Esophagus muscularis mucosa (tissue), 4 donors: ENCODE results near the gene ZFP64. TPM values are rescaled to one million over a fixed set of nuclear protein-coding genes. Genes with fewer than 3 reads are reported as not detected.
"Not testable (repeated sequence)": the region's sequence is repeated elsewhere in the genome, so short reads cannot be mapped to it uniquely, and the experiment has no call there.

Source experiments
- DNase-seq: peaks from one replicate; pipeline ENCODE4 v3.0.0-alpha.2; 2017; ENCODE audit errors: extremely low spot score
- H3K27ac ChIP-seq, 4 donors: fragments of 200-600 bp; sonication (generic); replicated peaks in 1 of 4; 1 replicate in 3 of 4; 2 replicates in 1 of 4; pipeline ENCODE4 v1.5.1; 2016 to 2019; ENCODE audit warnings: mild to moderate bottlenecking in 1 of 4
- H3K27me3 ChIP-seq, 4 donors: fragments of 200-600 bp; sonication (generic); one replicate each; pipeline versions ENCODE4 v1.5.1 to v1.6.0; 2016 to 2019
- H3K36me3 ChIP-seq, 4 donors: fragments of 200-600 bp; sonication (generic); one replicate each; pipeline ENCODE4 v1.5.1; 2016 to 2019
- H3K4me1 ChIP-seq, 4 donors: fragments of 200-600 bp; sonication (generic); one replicate each; pipeline ENCODE4 v1.5.1; 2016 to 2019
- H3K4me3 ChIP-seq, 4 donors: fragments of 200-600 bp; sonication (generic); 1 replicate in 2 of 4; 2 replicates in 2 of 4; pipeline ENCODE4 v1.5.1; 2016 to 2019; ENCODE audit warnings: mild to moderate bottlenecking in 4 of 4, moderate library complexity in 1 of 4
- H3K9me3 ChIP-seq, 4 donors: fragments of 200-600 bp; sonication (generic); 1 replicate in 3 of 4; 2 replicates in 1 of 4; pipeline ENCODE4 v1.5.1; 2016 to 2019
- EP300 ChIP-seq: sonication (generic); formaldehyde crosslinking; IDR thresholded peaks from one replicate; pipeline ENCODE4 v1.6.1; 2017; ENCODE audit warnings: antibody characterized with exemption
- POLR2A ChIP-seq: fragments of 450-650 bp; IDR thresholded peaks from one replicate; pipeline ENCODE4 v1.6.1; 2017; ENCODE audit warnings: antibody characterized with exemption, moderate library complexity, mild to moderate bottlenecking, low read depth
- POLR2AphosphoS5 ChIP-seq, 2 donors: sonication (generic); formaldehyde crosslinking; IDR thresholded peaks; one replicate each; pipeline ENCODE4 v1.6.1; 2017; ENCODE audit warnings: antibody characterized with exemption in 2 of 2
- WGBS: methylation state at CpG from one replicate; pipeline ENCODE4 v1.1.5; 2018; 5-methylcytosine and 5-hydroxymethylcytosine counted together
- intact Hi-C: fragments of 100-400 bp; cut with DNase I; formaldehyde crosslinking; loops from one replicate; pipeline ENCODE4 v1.15.1; 2023
- total RNA-seq, 4 donors: library from RNA; depleted of rRNA; stranded (reverse); fragments of >200 nt; gene quantifications; one replicate each; pipeline versions ENCODE4 v1.1.0 to v1.2.1, GENCODE V29; 2016
- TF ChIP-seq, protein P1 (sequence below), 3 experiments: fragments of 200-600 bp in 2 of 3; fragments of 450-650 bp in 1 of 3; sonication (generic) in 2 of 3; IDR thresholded peaks; one replicate each; pipeline ENCODE4 v1.5.1; 2017 to 2019; ENCODE audit warnings: antibody characterized with exemption in 3 of 3, mild to moderate bottlenecking in 2 of 3, moderate library complexity in 1 of 3

ZFP64 gene
- total RNA-seq, 4 donors from 2014 or later = 7.6 to 15.7 (median 11.2) TPM

GRCh38 chr20:52193886-52194545, 2.4 kb upstream of the ZFP64 start:
- no peaks in the 10 kb centered on the region for H3K27me3 ChIP-seq
- TF ChIP-seq POLR2AphosphoS5 (IDR thresholded peaks at IDR 0.05) (no peak), POLR2A (no peak), EP300 (no peak)
- TF ChIP-seq, protein P1, sequence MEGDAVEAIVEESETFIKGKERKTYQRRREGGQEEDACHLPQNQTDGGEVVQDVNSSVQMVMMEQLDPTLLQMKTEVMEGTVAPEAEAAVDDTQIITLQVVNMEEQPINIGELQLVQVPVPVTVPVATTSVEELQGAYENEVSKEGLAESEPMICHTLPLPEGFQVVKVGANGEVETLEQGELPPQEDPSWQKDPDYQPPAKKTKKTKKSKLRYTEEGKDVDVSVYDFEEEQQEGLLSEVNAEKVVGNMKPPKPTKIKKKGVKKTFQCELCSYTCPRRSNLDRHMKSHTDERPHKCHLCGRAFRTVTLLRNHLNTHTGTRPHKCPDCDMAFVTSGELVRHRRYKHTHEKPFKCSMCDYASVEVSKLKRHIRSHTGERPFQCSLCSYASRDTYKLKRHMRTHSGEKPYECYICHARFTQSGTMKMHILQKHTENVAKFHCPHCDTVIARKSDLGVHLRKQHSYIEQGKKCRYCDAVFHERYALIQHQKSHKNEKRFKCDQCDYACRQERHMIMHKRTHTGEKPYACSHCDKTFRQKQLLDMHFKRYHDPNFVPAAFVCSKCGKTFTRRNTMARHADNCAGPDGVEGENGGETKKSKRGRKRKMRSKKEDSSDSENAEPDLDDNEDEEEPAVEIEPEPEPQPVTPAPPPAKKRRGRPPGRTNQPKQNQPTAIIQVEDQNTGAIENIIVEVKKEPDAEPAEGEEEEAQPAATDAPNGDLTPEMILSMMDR (IDR thresholded peaks at IDR 0.05) = no peak
- WGBS = 94% methylated on average over 9 of the region's 9 CpGs

GRCh38 chr20:52193133-52193532, 1.6 kb upstream of the ZFP64 start:
- H3K9me3 ChIP-seq = no peaks in the 10 kb centered on the region
- TF ChIP-seq, protein P1 (IDR thresholded peaks at IDR 0.05) = no peak
- intact Hi-C loops = no loop called here
- WGBS = 79% methylated on average over 1 of the region's 1 CpG
- H3K4me1 ChIP-seq = peaks cover 7 to 28% (median 17%) of the 10 kb centered on the region in 4 donors
- H3K36me3 ChIP-seq = no peaks in the 10 kb centered on the region
- DNase-seq = no peak
- no peak overlapping the region for H3K27ac ChIP-seq
- H3K27me3 ChIP-seq = no peaks in the 10 kb centered on the region
- no peak overlapping the region for H3K4me3 ChIP-seq

More at GRCh38 chr20:52193886-52194545, 2.4 kb upstream of the ZFP64 start:
- DNase-seq = no peak
- Histone ChIP-seq H3K27ac (no peak overlapping the region), H3K9me3 (no peaks in the 10 kb centered on the region), H3K4me3 (no peak overlapping the region), H3K36me3 (no peaks in the 10 kb centered on the region), H3K4me1 (peaks cover 7 to 28% (median 17%) of the 10 kb centered on the region in 4 donors)
- intact Hi-C loops = no loop called here

DNA sequence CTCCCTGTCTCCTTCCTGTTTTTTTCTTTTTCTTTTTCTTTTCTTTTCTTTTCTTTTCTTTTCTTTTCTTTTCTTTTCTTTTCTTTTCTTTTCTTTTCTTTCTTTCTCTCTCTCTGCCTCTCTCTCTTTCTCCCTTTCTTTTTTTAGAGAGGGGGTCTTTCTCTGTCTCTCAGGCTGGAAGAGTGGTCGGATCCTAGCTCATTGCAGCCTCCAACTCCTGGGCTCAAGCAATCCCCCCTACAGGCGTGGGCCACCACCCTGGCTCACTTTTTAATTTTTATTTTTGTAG, 1.1 kb upstream of the ZFP64 start:
- DNase-seq, intact Hi-C loops, H3K36me3 ChIP-seq, H3K27me3 ChIP-seq, H3K9me3 ChIP-seq: not testable (repeated sequence)
- peak overlapping the region; percentile 84 to 93 (median 91) for H3K27ac ChIP-seq
- peaks cover 7 to 28% (median 17%) of the 10 kb centered on the region in 4 donors for H3K4me1 ChIP-seq
- peak overlapping the region in 3 of 4 donors; percentile 77 to 97 (median 80) for H3K4me3 ChIP-seq
- 87% methylated on average over 2 of the region's 2 CpGs for WGBS

- Histone ChIP-seq H3K9me3 (no peaks in the 10 kb centered on the region), H3K4me1 (peaks cover 7 to 28% (median 17%) of the 10 kb centered on the region in 4 donors), H3K36me3 (peaks cover 0 to under 1% (median 0%) of the 10 kb centered on the region in 4 donors), H3K4me3 (peak overlapping the region; percentile 77 to 97 (median 82)), H3K27ac (peak overlapping the region; percentile 84 to 93 (median 91)), H3K27me3 (no peaks in the 10 kb centered on the region)
- WGBS = 0% methylated on average over 4 of the region's 61 CpGs
- DNase-seq = no peak
- TF ChIP-seq, protein P1 (IDR thresholded peaks at IDR 0.05) = peak in 1 of 3 experiments; percentile 24
- TF ChIP-seq EP300 = no peak
- intact Hi-C loops = no loop called here
These were observed 538 bp upstream of the ZFP64 start for GRCh38 chr20:52191916-52192718.

- Histone ChIP-seq H3K27me3 (no peaks in the 10 kb centered on the region), H3K4me3 (peak overlapping the region; percentile 77 to 97 (median 82)), H3K9me3 (no peaks in the 10 kb centered on the region), H3K4me1 (peaks cover 7 to 28% (median 17%) of the 10 kb centered on the region in 4 donors), H3K36me3 (peaks cover 0 to 16% (median 13%) of the 10 kb centered on the region in 4 donors), H3K27ac (peak overlapping the region; percentile 84 to 93 (median 91))
- DNase-seq = no peak
- no peak for TF ChIP-seq POLR2A
- TF ChIP-seq POLR2AphosphoS5 (IDR thresholded peaks at IDR 0.05) = no peak
- no peak for TF ChIP-seq EP300
- TF ChIP-seq, protein P1 (IDR thresholded peaks at IDR 0.05) = no peak
- intact Hi-C loops = no loop called here
- WGBS = 28% methylated on average over 6 of the region's 15 CpGs
These were observed 995 bp downstream of the ZFP64 start for GRCh38 chr20:52190437-52191131.
